Hepatocyte (in vitro differentiated cells): ENCODE results near the gene DLG2.

Source experiments
- EZH2 ChIP-seq: fragments of 200-600 bp; sonication (generic); IDR thresholded peaks from 2 replicates; pipeline ENCODE4 v1.6.1; 2016; ENCODE audit warnings: antibody characterized with exemption, mild to moderate bottlenecking, borderline replicate concordance
- TF ChIP-seq, protein P1 (sequence below): fragments of 200-600 bp; sonication (generic); IDR thresholded peaks from 2 replicates; pipeline ENCODE4 v1.5.1; 2016; ENCODE audit warnings: antibody characterized with exemption, mild to moderate bottlenecking; ENCODE audit not compliant: poor library complexity

DNA sequence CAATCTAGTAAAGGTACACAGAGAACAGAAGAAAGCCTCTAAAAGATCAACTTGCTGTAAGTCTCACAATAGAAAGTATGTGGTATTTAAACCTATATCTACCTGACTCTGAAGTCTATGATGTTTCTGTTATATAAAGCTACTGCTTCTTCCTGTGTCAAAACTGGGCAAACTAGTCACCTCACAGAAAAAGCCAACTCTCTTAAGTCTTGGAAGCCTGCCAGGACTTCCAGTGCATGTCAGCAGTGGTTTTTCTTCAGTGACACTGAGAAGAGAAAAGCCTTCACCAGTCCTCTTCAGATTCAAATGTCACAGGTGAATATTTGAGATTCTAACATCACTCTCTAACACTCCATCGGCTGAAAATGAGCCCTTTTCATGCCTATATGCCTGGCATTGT, 808.0 kb downstream of the DLG2 start:
- TF ChIP-seq, protein P1, sequence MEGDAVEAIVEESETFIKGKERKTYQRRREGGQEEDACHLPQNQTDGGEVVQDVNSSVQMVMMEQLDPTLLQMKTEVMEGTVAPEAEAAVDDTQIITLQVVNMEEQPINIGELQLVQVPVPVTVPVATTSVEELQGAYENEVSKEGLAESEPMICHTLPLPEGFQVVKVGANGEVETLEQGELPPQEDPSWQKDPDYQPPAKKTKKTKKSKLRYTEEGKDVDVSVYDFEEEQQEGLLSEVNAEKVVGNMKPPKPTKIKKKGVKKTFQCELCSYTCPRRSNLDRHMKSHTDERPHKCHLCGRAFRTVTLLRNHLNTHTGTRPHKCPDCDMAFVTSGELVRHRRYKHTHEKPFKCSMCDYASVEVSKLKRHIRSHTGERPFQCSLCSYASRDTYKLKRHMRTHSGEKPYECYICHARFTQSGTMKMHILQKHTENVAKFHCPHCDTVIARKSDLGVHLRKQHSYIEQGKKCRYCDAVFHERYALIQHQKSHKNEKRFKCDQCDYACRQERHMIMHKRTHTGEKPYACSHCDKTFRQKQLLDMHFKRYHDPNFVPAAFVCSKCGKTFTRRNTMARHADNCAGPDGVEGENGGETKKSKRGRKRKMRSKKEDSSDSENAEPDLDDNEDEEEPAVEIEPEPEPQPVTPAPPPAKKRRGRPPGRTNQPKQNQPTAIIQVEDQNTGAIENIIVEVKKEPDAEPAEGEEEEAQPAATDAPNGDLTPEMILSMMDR, result no peak
- no peak for TF ChIP-seq EZH2
